Adrenal gland (tissue), 5 donors: Measurements from ENCODE around the gene HBZ.

ENCODE experiments used
- CTCF ChIP-seq, 6 experiments: fragments of 450-650 bp in 4 of 6; fragments of 200-600 bp in 2 of 6; sonication (generic) in 1 of 6; IDR thresholded peaks; 1 replicate in 5 of 6; 2 replicates in 1 of 6; pipeline versions ENCODE4 v1.5.1 to v1.8.0; 2016 to 2021; ENCODE audit warnings: antibody characterized with exemption in 6 of 6, mild to moderate bottlenecking in 2 of 6, moderate library complexity in 1 of 6
- POLR2A ChIP-seq, 2 donors: fragments of 450-650 bp; IDR thresholded peaks; one replicate each; pipeline ENCODE4 v1.6.1; 2017; ENCODE audit warnings: antibody characterized with exemption in 2 of 2, mild to moderate bottlenecking in 2 of 2, moderate library complexity in 1 of 2
- donor health status: DM: no; HTN: no; CAD: no.

GRCh38 chr16:130533-131173, 21.8 kb upstream of the HBZ start:
- TF ChIP-seq CTCF (IDR thresholded peaks at IDR 0.05) (no peak), POLR2A (IDR thresholded peaks at IDR 0.05) (no peak)
